Sigmoid colon (tissue), 4 donors: ENCODE data around the gene IL17C.

Source experiments
- EP300 ChIP-seq, 4 donors: sonication (generic); formaldehyde crosslinking; IDR thresholded peaks; one replicate each; pipeline ENCODE4 v1.6.1; 2017; ENCODE audit warnings: antibody characterized with exemption in 4 of 4
- TF ChIP-seq, protein P1 (sequence below), 4 experiments: fragments of 450-650 bp in 3 of 4; fragments of 200-600 bp in 1 of 4; IDR thresholded peaks; one replicate each; pipeline ENCODE4 v1.5.1; 2016 to 2019; ENCODE audit warnings: antibody characterized with exemption in 4 of 4, mild to moderate bottlenecking in 3 of 4, moderate library complexity in 2 of 4

DNA sequence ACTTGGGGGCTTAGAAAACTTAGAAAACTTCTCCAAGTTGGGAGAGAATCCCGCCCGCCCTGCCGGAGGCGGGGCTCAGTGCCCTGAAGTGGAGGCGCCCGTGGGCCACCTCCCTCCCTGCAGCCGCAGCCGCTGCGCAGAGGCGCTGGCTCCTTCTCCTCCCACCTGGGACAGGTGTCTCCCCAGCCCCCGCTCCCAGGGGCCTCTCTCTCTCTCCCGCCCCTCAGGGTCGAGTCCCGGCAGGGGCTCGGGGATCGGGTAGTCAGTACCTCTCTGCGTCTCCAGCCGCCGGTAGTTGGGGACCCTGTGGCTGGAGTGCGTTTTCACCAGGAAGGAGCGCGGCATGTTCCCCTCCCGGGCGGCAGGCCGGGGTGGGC, 47.7 kb downstream of the IL17C start:
- TF ChIP-seq, protein P1, sequence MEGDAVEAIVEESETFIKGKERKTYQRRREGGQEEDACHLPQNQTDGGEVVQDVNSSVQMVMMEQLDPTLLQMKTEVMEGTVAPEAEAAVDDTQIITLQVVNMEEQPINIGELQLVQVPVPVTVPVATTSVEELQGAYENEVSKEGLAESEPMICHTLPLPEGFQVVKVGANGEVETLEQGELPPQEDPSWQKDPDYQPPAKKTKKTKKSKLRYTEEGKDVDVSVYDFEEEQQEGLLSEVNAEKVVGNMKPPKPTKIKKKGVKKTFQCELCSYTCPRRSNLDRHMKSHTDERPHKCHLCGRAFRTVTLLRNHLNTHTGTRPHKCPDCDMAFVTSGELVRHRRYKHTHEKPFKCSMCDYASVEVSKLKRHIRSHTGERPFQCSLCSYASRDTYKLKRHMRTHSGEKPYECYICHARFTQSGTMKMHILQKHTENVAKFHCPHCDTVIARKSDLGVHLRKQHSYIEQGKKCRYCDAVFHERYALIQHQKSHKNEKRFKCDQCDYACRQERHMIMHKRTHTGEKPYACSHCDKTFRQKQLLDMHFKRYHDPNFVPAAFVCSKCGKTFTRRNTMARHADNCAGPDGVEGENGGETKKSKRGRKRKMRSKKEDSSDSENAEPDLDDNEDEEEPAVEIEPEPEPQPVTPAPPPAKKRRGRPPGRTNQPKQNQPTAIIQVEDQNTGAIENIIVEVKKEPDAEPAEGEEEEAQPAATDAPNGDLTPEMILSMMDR (IDR thresholded peaks at IDR 0.05) = no peak
- no peak for TF ChIP-seq EP300 (IDR thresholded peaks at IDR 0.05)
